HEK293T (cell line): Measurements from ENCODE around the gene ANO6.

Source experiments
- CTCF ChIA-PET: fragments of 350-600 bp; formaldehyde crosslinking; extraction: SDS; loops from one replicate; lab custom pipeline; 2021; ENCODE audit warnings: antibody characterized with exemption, inconsistent platforms; lab: Yijun Ruan, JAX
- POLR2A ChIA-PET: fragments of 350-600 bp; formaldehyde crosslinking; extraction: SDS; loops from one replicate; lab custom pipeline; 2020; ENCODE audit warnings: antibody characterized with exemption, inconsistent platforms; lab: Yijun Ruan, JAX
- DNase-seq: peaks from one replicate; pipeline ENCODE4 v3.0.0; 2012; ENCODE audit warnings: mixed read lengths; ENCODE audit errors: extremely low spot score
- ARNT ChIP-seq: fragments of 450-650 bp; IDR thresholded peaks from 2 replicates; pipeline ENCODE4 v1.6.1; 2017; ENCODE audit warnings: mild to moderate bottlenecking
- BHLHE40 ChIP-seq: fragments of 450-650 bp; IDR thresholded peaks from 2 replicates; pipeline ENCODE4 v1.6.1; 2016; ENCODE audit warnings: mild to moderate bottlenecking, moderate library complexity, borderline replicate concordance
- CTBP1 ChIP-seq: fragments of 450-650 bp; IDR thresholded peaks from 2 replicates; pipeline ENCODE4 v1.6.1; 2016; ENCODE audit warnings: borderline replicate concordance
- ELF4 ChIP-seq: fragments of 450-650 bp; IDR thresholded peaks from 2 replicates; pipeline ENCODE4 v1.6.1; 2017; ENCODE audit warnings: antibody characterized with exemption
- FOXA1 ChIP-seq: fragments of 450-650 bp; IDR thresholded peaks from 2 replicates; pipeline ENCODE4 v1.6.1; 2016; ENCODE audit warnings: mild to moderate bottlenecking
- FOXK2 ChIP-seq: fragments of 450-650 bp; IDR thresholded peaks from 2 replicates; pipeline ENCODE4 v1.6.1; 2016; ENCODE audit warnings: mild to moderate bottlenecking
- FOXM1 ChIP-seq: fragments of 450-650 bp; IDR thresholded peaks from 2 replicates; pipeline ENCODE4 v1.6.1; 2017; ENCODE audit warnings: mild to moderate bottlenecking, borderline replicate concordance
- HDGF ChIP-seq: fragments of 450-650 bp; IDR thresholded peaks from 2 replicates; pipeline ENCODE4 v1.6.1; 2017; ENCODE audit warnings: antibody characterized with exemption, borderline replicate concordance
- L3MBTL2 ChIP-seq: fragments of 450-650 bp; conservative IDR thresholded peaks from 2 replicates; pipeline ENCODE4 v1.6.1; 2016; ENCODE audit warnings: mild to moderate bottlenecking
- LEF1 ChIP-seq: fragments of 450-650 bp; IDR thresholded peaks from 2 replicates; pipeline ENCODE4 v1.6.1; 2017; ENCODE audit warnings: mild to moderate bottlenecking, borderline replicate concordance
- NFRKB ChIP-seq: fragments of 450-650 bp; IDR thresholded peaks from 2 replicates; pipeline ENCODE4 v1.6.1; 2016; ENCODE audit warnings: mild to moderate bottlenecking, moderate library complexity
- PKNOX1 ChIP-seq: fragments of 450-650 bp; IDR thresholded peaks from 2 replicates; pipeline ENCODE4 v1.6.1; 2016
- SP1 ChIP-seq: fragments of 450-650 bp; IDR thresholded peaks from 2 replicates; pipeline ENCODE4 v1.6.1; 2017
- SUZ12 ChIP-seq: fragments of 450-650 bp; IDR thresholded peaks from 2 replicates; pipeline ENCODE4 v1.6.1; 2016; ENCODE audit warnings: mild to moderate bottlenecking
- TARDBP ChIP-seq: fragments of 450-650 bp; IDR thresholded peaks from 2 replicates; pipeline ENCODE4 v1.6.1; 2016
- ZNF384 ChIP-seq: fragments of 450-650 bp; IDR thresholded peaks from 2 replicates; pipeline ENCODE4 v1.6.1; 2016

ANO6 gene

GRCh38 chr12:45191239-45191638 lies 24.7 kb upstream of the ANO6 start:
- TF ChIP-seq SP1: no peak
- POLR2A ChIA-PET: no interaction called here
- CTCF ChIA-PET: interaction anchor here (0.6 to 1.1 kb wide), 3 partner anchors 9 to 250 kb away, joined by 3 to 7 read pairs (median 3); no protein-coding TSS in a partner anchor
- no peak for DNase-seq

GRCh38 chr12:45192707-45193106 lies 23.2 kb upstream of the ANO6 start:
- POLR2A ChIA-PET: no interaction called here
- no peak for DNase-seq
- CTCF ChIA-PET: no interaction called here

GRCh38 chr12:45200491-45201043 lies 15.3 kb upstream of the ANO6 start:
- TF ChIP-seq PKNOX1: no peak
- CTCF ChIA-PET: interaction anchor here (0.6 kb wide), 2 partner anchors 9 to 532 kb away, joined by 3 to 7 read pairs; no protein-coding TSS in a partner anchor
- POLR2A ChIA-PET: no interaction called here
- DNase-seq: no peak

More at GRCh38 chr12:45192707-45193106, 23.2 kb upstream of the ANO6 start:
- TF ChIP-seq ZNF384: no peak
- no peak for TF ChIP-seq SUZ12
- TF ChIP-seq NFRKB: no peak
- TF ChIP-seq FOXM1: no peak
- no peak for TF ChIP-seq ELF4
- TF ChIP-seq PKNOX1: no peak
- no peak for TF ChIP-seq TARDBP
- TF ChIP-seq BHLHE40: no peak
- TF ChIP-seq FOXK2: no peak
- TF ChIP-seq HDGF: no peak
- no peak for TF ChIP-seq FOXA1
- TF ChIP-seq LEF1: no peak
- TF ChIP-seq SP1: no peak
- no peak for TF ChIP-seq L3MBTL2
- no peak for TF ChIP-seq CTBP1

- no peak for TF ChIP-seq NFRKB
- no peak for TF ChIP-seq HDGF
- TF ChIP-seq SP1: no peak
- TF ChIP-seq ZNF384: no peak
- TF ChIP-seq BHLHE40: no peak
- no peak for TF ChIP-seq ARNT
- TF ChIP-seq LEF1: no peak
- TF ChIP-seq TARDBP: no peak
- TF ChIP-seq ELF4: no peak
- no peak for TF ChIP-seq FOXK2
- no peak for TF ChIP-seq L3MBTL2
- TF ChIP-seq CTBP1: no peak
- no peak for TF ChIP-seq FOXM1
- no peak for TF ChIP-seq SUZ12
- no peak for TF ChIP-seq FOXA1
- no peak for TF ChIP-seq PKNOX1
- POLR2A ChIA-PET: no interaction called here
- no peak for DNase-seq
- CTCF ChIA-PET: no interaction called here
These were observed 12.1 kb upstream of the ANO6 start for GRCh38 chr12:45203767-45204166.

GRCh38 chr12:45204757-45205156 lies 11.1 kb upstream of the ANO6 start:
- TF ChIP-seq SUZ12 (no peak), FOXA1 (no peak), ELF4 (no peak), LEF1 (no peak)
- CTCF ChIA-PET: no interaction called here
- DNase-seq: no peak
- POLR2A ChIA-PET: no interaction called here

- POLR2A ChIA-PET: no interaction called here
- CTCF ChIA-PET: interaction anchor here (0.9 kb wide), 1 partner anchor 10 kb away, joined by 4 read pairs; the partner anchor contains the start of gene ANO6
- TF ChIP-seq SP1 (no peak), FOXM1 (no peak), L3MBTL2 (no peak), ELF4 (no peak), HDGF (no peak), NFRKB (no peak), ARNT (no peak), LEF1 (no peak), BHLHE40 (no peak), ZNF384 (no peak)
- DNase-seq: no peak
These were observed 10.6 kb upstream of the ANO6 start for GRCh38 chr12:45205165-45205825.
